Measurements from ENCODE around the gene ZSCAN18.

ZSCAN18 gene

DNA sequence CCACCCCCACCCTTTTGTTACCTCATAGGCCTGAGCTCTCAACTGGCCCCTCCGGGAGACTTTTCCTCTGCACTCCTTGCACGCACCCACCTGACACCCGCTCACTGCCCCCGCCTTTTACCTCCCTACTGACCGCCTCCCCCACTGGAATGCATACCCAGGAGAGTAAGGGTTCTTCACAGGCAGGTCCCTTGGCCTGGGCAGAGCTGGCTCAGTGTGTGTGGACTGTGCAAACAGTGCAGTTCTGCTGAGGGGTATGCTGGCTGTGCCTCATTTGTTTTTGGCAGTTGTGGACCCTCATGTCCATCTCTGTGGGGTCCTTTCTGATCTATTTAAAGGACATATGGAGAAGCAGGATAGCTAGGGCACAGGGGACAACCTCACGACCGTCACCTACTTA, 5.0 kb downstream of the ZSCAN18 start:
- no peak overlapping the region for H3K18ac ChIP-seq (ENCODE audit: low read depth in 1 of 2, low read length in 2 of 2)
- no peak overlapping the region for H4K8ac ChIP-seq (ENCODE audit: low read length)
- H2BK15ac ChIP-seq (ENCODE audit: low read depth, poor library complexity, severe bottlenecking): no peak overlapping the region
- 96% methylated on average over 5 of the region's 7 CpGs for WGBS
- H4K91ac ChIP-seq (ENCODE audit: low read length): no peak overlapping the region
- H3K4me2 ChIP-seq (ENCODE audit: low read length, poor library complexity, severe bottlenecking): no peak overlapping the region
- no peak overlapping the region for H2BK12ac ChIP-seq (ENCODE audit: low read length in 2 of 2)
- no peak overlapping the region for H2AK5ac ChIP-seq (ENCODE audit: low read length, severe bottlenecking)
- H3K4ac ChIP-seq (ENCODE audit: low read depth in 1 of 2, low read length in 2 of 2): no peak overlapping the region
- H2AFZ ChIP-seq (ENCODE audit: low read depth, low read length): no peak overlapping the region
- peaks cover 12 to 56% of the 10 kb centered on the region in 2 experiments for H3K36me3 ChIP-seq (ENCODE audit: control insufficient read depth in 1 of 2, insufficient read depth in 2 of 2, low read depth in 1 of 2, low read length in 2 of 2)
- H3K23ac ChIP-seq (ENCODE audit: low read length in 2 of 2): no peak overlapping the region
- no peak overlapping the region for H3K4me3 ChIP-seq (ENCODE audit: insufficient read depth in 1 of 2, low read depth in 1 of 2, low read length in 2 of 2)
- H3K4me1 ChIP-seq (ENCODE audit: control insufficient read depth, insufficient read depth, low read depth, low read length): peaks cover 5% of the 10 kb centered on the region
- H2BK5ac ChIP-seq (ENCODE audit: low read depth, low read length, poor library complexity, severe bottlenecking): no peak overlapping the region
- no peak for DNase-seq
- H2BK120ac ChIP-seq (ENCODE audit: low read depth, low read length): no peak overlapping the region
- no peak overlapping the region for H3K14ac ChIP-seq (ENCODE audit: low read length in 2 of 2)
- no peaks in the 10 kb centered on the region for H3K27me3 ChIP-seq (ENCODE audit: control insufficient read depth in 1 of 2, insufficient read depth in 1 of 2, low read length in 2 of 2)
- peaks cover 35% of the 10 kb centered on the region for H3K79me1 ChIP-seq (replicated peaks; ENCODE audit: low read length, poor library complexity, severe bottlenecking)
- H3K9ac ChIP-seq (ENCODE audit: low read length): no peak overlapping the region
- no peak overlapping the region for H3K27ac ChIP-seq (ENCODE audit: low read length, poor library complexity, severe bottlenecking)
- H3K9me3 ChIP-seq (ENCODE audit: control insufficient read depth, low read length): peaks cover 57% of the 10 kb centered on the region

- Histone ChIP-seq H3K9me3 (ENCODE audit: control insufficient read depth, low read length) (peaks cover 54% of the 10 kb centered on the region), H4K8ac (ENCODE audit: low read length) (no peak overlapping the region)
- WGBS: 86% methylated on average over 11 of the region's 11 CpGs
Observed at GRCh38 chr19:58091251-58091995, 6.6 kb downstream of the ZSCAN18 start.

DNA sequence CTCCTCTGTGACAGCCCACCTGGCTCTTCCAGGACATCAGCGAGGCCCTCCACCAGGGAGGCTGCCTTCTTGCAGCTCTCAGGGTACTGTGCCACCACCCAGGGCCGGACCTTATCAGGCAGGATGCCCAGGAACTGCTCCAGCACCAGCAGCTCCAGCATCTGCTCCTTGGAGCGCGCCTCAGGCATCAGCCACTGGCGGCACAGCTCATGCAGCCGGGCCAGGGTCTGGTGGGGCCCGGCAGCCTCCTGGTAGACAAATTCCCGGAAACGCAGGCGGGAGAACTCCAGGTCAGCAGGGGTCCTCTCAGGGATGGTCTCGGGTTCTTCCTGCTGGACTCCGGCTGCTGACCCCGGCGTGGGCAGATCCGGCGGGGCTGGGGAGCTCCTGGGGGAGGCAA, 8.2 kb downstream of the ZSCAN18 start:
- 91% methylated on average over 16 of the region's 16 CpGs for WGBS
- Histone ChIP-seq H2BK120ac (ENCODE audit: low read depth, low read length) (no peak overlapping the region), H3K9ac (ENCODE audit: low read length) (no peak overlapping the region)

More at GRCh38 chr19:58091251-58091995, 6.6 kb downstream of the ZSCAN18 start:
- peaks cover 1% of the 10 kb centered on the region for H3K4me1 ChIP-seq (ENCODE audit: control insufficient read depth, insufficient read depth, low read depth, low read length)
- H3K4me3 ChIP-seq (ENCODE audit: insufficient read depth in 1 of 2, low read depth in 1 of 2, low read length in 2 of 2): no peak overlapping the region
- H3K23ac ChIP-seq (ENCODE audit: low read length in 2 of 2): no peak overlapping the region
- no peak overlapping the region for H2BK12ac ChIP-seq (ENCODE audit: low read length in 2 of 2)
- H3K4ac ChIP-seq (ENCODE audit: low read depth in 1 of 2, low read length in 2 of 2): no peak overlapping the region
- no peak for DNase-seq
- no peak overlapping the region for H2BK120ac ChIP-seq (ENCODE audit: low read depth, low read length)
- H2BK5ac ChIP-seq (ENCODE audit: low read depth, low read length, poor library complexity, severe bottlenecking): no peak overlapping the region
- no peaks in the 10 kb centered on the region for H3K27me3 ChIP-seq (ENCODE audit: control insufficient read depth in 1 of 2, insufficient read depth in 1 of 2, low read length in 2 of 2)
- H3K14ac ChIP-seq (ENCODE audit: low read length in 2 of 2): no peak overlapping the region
- peaks cover 21% of the 10 kb centered on the region for H3K79me1 ChIP-seq (replicated peaks; ENCODE audit: low read length, poor library complexity, severe bottlenecking)
- no peak overlapping the region for H4K91ac ChIP-seq (ENCODE audit: low read length)
- peaks cover 16 to 66% of the 10 kb centered on the region in 2 experiments for H3K36me3 ChIP-seq (ENCODE audit: control insufficient read depth in 1 of 2, insufficient read depth in 2 of 2, low read depth in 1 of 2, low read length in 2 of 2)
- no peak overlapping the region for H3K9ac ChIP-seq (ENCODE audit: low read length)
- no peak overlapping the region for H3K27ac ChIP-seq (ENCODE audit: low read length, poor library complexity, severe bottlenecking)
- H3K4me2 ChIP-seq (ENCODE audit: low read length, poor library complexity, severe bottlenecking): no peak overlapping the region
- H2BK15ac ChIP-seq (ENCODE audit: low read depth, poor library complexity, severe bottlenecking): no peak overlapping the region
- H2AFZ ChIP-seq (ENCODE audit: low read depth, low read length): no peak overlapping the region
- no peak overlapping the region for H3K18ac ChIP-seq (ENCODE audit: low read depth in 1 of 2, low read length in 2 of 2)
- H2AK5ac ChIP-seq (ENCODE audit: low read length, severe bottlenecking): no peak overlapping the region

GRCh38 chr19:58088521-58089052, 9.4 kb downstream of the ZSCAN18 start:
- no peak overlapping the region for H2AK5ac ChIP-seq (ENCODE audit: low read length, severe bottlenecking)
- H2BK120ac ChIP-seq (ENCODE audit: low read depth, low read length): no peak overlapping the region
- no peak overlapping the region for H3K4ac ChIP-seq (ENCODE audit: low read depth in 1 of 2, low read length in 2 of 2)
- H2BK15ac ChIP-seq (ENCODE audit: low read depth, poor library complexity, severe bottlenecking): no peak overlapping the region
- H2BK12ac ChIP-seq (ENCODE audit: low read length in 2 of 2): no peak overlapping the region
- H3K9ac ChIP-seq (ENCODE audit: low read length): no peak overlapping the region
- H2AFZ ChIP-seq (ENCODE audit: low read depth, low read length): no peak overlapping the region
- H3K27me3 ChIP-seq (ENCODE audit: control insufficient read depth in 1 of 2, insufficient read depth in 1 of 2, low read length in 2 of 2): no peaks in the 10 kb centered on the region
- peaks cover 4% of the 10 kb centered on the region for H3K79me1 ChIP-seq (replicated peaks; ENCODE audit: low read length, poor library complexity, severe bottlenecking)
- no peak overlapping the region for H3K4me3 ChIP-seq (ENCODE audit: insufficient read depth in 1 of 2, low read depth in 1 of 2, low read length in 2 of 2)
- peaks cover 30 to 72% of the 10 kb centered on the region in 2 experiments for H3K36me3 ChIP-seq (ENCODE audit: control insufficient read depth in 1 of 2, insufficient read depth in 2 of 2, low read depth in 1 of 2, low read length in 2 of 2)
- no peak overlapping the region for H4K91ac ChIP-seq (ENCODE audit: low read length)
- H3K27ac ChIP-seq (ENCODE audit: low read length, poor library complexity, severe bottlenecking): no peak overlapping the region
- no peak overlapping the region for H2BK5ac ChIP-seq (ENCODE audit: low read depth, low read length, poor library complexity, severe bottlenecking)
- DNase-seq: no peak
- H3K9me3 ChIP-seq (ENCODE audit: control insufficient read depth, low read length): peaks cover 54% of the 10 kb centered on the region
- H4K8ac ChIP-seq (ENCODE audit: low read length): no peak overlapping the region
- H3K4me1 ChIP-seq (ENCODE audit: control insufficient read depth, insufficient read depth, low read depth, low read length): peaks cover 1% of the 10 kb centered on the region
- no peak overlapping the region for H3K4me2 ChIP-seq (ENCODE audit: low read length, poor library complexity, severe bottlenecking)
- 93% methylated on average over 13 of the region's 13 CpGs for WGBS
- no peak overlapping the region for H3K14ac ChIP-seq (ENCODE audit: low read length in 2 of 2)
- H3K18ac ChIP-seq (ENCODE audit: low read depth in 1 of 2, low read length in 2 of 2): no peak overlapping the region
- H3K23ac ChIP-seq (ENCODE audit: low read length in 2 of 2): no peak overlapping the region

More for the DNA sequence above, 8.2 kb downstream of the ZSCAN18 start:
- Histone ChIP-seq H2BK15ac (ENCODE audit: low read depth, poor library complexity, severe bottlenecking) (no peak overlapping the region), H2BK5ac (ENCODE audit: low read depth, low read length, poor library complexity, severe bottlenecking) (no peak overlapping the region), H2BK12ac (ENCODE audit: low read length in 2 of 2) (no peak overlapping the region), H3K4me3 (ENCODE audit: insufficient read depth in 1 of 2, low read depth in 1 of 2, low read length in 2 of 2) (no peak overlapping the region), H3K27me3 (ENCODE audit: control insufficient read depth in 1 of 2, insufficient read depth in 1 of 2, low read length in 2 of 2) (no peaks in the 10 kb centered on the region), H4K91ac (ENCODE audit: low read length) (no peak overlapping the region), H3K4me1 (ENCODE audit: control insufficient read depth, insufficient read depth, low read depth, low read length) (peaks cover 1% of the 10 kb centered on the region), H3K4me2 (ENCODE audit: low read length, poor library complexity, severe bottlenecking) (no peak overlapping the region), H3K79me1 (replicated peaks; ENCODE audit: low read length, poor library complexity, severe bottlenecking) (peaks cover 7% of the 10 kb centered on the region), H2AK5ac (ENCODE audit: low read length, severe bottlenecking) (no peak overlapping the region), H3K23ac (ENCODE audit: low read length in 2 of 2) (no peak overlapping the region), H2AFZ (ENCODE audit: low read depth, low read length) (no peak overlapping the region), H4K8ac (ENCODE audit: low read length) (no peak overlapping the region), H3K27ac (ENCODE audit: low read length, poor library complexity, severe bottlenecking) (no peak overlapping the region), H3K18ac (ENCODE audit: low read depth in 1 of 2, low read length in 2 of 2) (no peak overlapping the region), H3K9me3 (ENCODE audit: control insufficient read depth, low read length) (peaks cover 44% of the 10 kb centered on the region), H3K4ac (ENCODE audit: low read depth in 1 of 2, low read length in 2 of 2) (no peak overlapping the region), H3K36me3 (ENCODE audit: control insufficient read depth in 1 of 2, insufficient read depth in 2 of 2, low read depth in 1 of 2, low read length in 2 of 2) (peaks cover 23 to 66% of the 10 kb centered on the region in 2 experiments), H3K14ac (ENCODE audit: low read length in 2 of 2) (no peak overlapping the region)
- DNase-seq: no peak

Data from mesenchymal stem cell (in vitro differentiated cells and primary cell).